HG03469 (cell line): Measurements from ENCODE around the gene ATRX.
"Not testable (repeated sequence)": the region's sequence is repeated elsewhere in the genome, so short reads cannot be mapped to it uniquely, and the experiment has no call there.

Experiments used
- ATAC-seq: cut with Tn5 transposase; IDR thresholded peaks from one replicate; pipeline ENCODE4 v1.9.1; 2021; ENCODE audit warnings: mild to moderate bottlenecking, moderate library complexity, moderate number of reproducible peaks; ENCODE audit not compliant: unreplicated experiment

ATRX gene

DNA sequence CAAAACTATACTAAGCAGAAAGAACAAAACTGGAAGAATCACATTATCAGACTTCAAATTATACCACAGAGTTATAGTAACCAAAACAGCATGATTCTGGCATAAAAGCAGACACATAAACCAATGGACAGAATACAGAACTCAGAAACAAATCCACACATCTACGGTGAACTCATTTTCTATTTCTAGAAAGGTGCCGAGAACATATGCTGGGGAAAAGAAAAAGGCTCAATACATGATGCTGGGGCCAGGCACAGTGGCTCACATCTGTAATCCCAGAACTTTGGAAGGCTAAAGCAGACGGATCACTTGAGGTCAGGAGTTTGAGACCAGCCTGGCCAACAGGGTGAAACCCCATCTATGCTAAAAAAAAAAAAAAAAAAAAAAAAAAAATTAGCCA, 52.7 kb downstream of the ATRX start:
- no peak for ATAC-seq

DNA sequence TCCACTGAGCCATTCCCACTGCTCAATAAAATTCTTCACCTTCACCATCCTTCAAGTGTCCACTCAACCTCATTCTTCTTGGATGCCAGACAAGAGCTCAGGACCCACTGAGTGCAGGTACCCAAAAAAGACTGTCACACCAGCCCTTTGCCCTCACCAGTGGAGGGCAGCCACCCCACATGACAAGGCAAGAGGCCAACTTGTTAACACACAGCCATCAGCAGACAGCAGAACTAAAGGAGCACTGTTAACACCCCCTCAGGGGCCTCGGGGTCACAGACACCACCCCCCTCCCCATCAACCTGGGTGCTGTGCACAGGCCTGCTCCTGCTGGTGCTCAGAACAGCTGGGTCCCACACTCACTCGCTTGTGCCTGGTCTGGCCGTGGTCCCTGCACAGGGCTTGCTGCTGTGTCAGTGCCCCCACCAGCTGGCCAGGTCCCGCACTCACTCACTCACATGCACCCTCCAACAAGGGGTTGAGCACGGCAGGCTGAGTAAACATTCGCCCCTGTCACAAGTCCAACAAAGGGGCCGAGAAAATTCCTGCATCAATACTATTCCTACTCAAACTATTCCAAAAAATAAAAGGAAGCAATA, 54.1 kb downstream of the ATRX start:
- no peak for ATAC-seq

DNA sequence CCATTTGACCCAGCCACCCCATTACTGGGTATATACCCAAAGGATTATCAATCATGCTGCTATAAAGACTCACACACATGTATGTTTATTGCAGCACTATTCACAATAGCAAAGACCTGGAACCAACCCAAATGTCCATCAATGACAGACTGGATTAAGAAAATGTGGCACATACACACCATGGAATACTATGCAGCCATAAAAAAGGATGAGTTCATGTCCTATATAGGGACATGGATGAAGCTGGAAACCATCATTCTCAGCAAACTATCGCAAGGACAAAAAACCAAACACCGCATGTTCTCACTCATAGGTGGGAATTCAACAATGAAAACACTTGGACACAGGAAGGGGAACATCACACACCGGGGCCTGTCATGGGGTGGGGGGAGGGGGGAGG, 59.9 kb downstream of the ATRX start:
- ATAC-seq: not testable (repeated sequence)

DNA sequence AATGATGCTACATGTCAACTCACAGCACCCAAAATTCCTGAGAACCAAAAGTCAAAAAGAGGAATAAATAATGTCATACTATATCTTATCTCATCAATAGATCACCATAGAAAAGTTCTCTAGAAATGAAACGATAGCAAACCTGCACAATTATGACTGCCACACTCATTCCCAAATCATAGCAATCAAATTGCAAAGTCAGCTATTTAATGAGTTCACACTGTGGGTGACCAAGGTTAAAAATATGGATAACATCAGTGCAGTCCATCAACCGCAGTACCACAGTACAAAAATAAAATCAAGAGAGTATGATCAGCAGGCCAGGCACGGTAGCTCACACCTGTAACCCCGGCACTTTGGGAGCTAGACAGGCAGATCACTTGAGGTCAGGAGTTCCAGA, 62.3 kb downstream of the ATRX start:
- ATAC-seq: no peak

DNA sequence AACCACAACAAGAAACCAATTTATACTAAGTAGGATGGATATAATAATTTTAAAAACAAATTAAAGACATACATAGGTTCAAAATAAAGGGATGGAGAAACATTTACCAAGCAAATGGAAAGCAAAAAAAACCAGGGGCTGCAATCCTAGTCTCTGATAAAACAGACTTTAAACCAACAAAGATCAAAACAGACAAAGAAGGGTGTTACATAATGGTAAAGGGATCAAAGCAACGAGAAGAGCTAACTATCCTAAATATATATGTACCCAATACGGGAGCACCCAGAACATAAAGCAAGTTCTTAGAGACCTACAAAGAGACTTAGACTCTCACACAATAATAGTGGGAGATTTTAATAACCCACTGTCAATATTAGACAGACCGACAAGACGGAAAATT, 66.6 kb downstream of the ATRX start:
- no peak for ATAC-seq

DNA sequence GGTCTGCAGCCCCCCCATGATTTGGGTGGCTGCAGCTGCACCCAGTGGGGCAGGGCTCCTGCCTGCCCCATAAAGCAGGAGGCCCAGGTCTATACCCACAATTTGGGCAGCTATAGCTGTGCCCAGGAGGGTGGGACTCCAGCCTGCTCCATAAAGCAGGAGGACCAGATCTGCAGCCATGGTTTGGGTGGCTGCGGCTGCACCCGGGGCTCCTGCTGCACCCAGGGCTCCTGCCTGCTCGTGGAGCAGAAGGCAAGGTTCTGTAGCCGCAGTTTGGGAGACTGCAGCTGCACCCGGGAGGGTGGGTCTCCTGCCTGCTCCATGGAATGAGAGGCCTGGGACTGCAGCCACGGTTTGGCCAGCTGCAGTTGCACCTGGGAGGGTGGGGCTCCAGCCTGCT, 81.1 kb downstream of the ATRX start:
- ATAC-seq: no peak

DNA sequence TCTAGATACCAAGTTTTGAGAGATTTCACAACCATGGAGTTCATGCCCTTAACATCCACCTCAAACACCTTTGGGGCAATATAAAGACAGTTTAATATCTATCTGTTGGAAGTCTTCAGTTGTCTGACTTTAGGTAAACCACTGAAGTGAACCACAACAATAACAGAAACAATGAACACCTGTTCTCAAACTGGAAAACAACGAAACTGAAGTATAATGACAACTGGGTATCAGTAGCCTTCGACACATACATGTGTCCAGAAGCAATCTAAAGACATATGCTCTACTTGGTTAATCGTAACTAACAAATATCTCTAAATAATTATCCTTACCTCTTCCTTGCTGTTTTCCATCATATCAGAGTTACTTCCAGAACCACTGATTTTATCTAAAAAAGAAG, 87.8 kb downstream of the ATRX start:
- ATAC-seq: no peak

DNA sequence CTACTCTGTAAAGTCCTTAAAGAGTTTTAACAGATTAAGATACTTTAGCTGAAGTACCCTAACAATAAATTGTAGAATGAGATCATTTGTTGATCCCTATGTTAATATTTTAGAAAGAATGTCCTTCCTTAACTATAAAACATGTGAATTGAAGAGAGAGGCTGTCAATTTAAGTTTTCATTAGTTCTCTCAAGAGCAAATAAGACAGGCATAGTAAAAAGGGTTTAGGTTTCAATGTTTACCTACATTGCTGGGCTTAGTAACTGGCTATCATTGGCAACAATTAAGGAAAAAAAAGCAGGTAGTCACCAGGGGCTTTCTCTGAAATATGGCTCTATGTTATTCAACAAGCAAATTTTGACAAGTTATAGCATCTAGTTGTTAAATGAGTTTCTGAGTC, 91.5 kb downstream of the ATRX start:
- ATAC-seq: no peak

DNA sequence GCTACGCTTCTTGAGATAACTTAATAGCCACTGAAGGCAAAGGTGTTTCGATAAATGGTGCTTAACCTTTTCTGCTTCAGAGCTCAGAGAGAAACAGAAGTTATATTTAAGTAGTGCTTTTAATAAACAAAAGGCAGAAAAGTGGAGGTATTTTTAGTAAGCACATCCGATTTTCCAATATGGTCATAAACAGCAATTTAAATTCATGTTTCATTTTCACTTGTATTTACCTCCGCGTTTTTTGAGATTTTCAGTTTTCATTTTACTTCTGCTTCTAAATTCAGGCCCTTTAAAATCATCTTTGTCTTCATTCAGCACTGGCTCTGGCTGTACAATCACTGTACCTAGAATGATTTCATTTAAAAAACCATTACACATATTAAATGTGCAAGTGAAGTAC, 92.4 kb downstream of the ATRX start:
- no peak for ATAC-seq

DNA sequence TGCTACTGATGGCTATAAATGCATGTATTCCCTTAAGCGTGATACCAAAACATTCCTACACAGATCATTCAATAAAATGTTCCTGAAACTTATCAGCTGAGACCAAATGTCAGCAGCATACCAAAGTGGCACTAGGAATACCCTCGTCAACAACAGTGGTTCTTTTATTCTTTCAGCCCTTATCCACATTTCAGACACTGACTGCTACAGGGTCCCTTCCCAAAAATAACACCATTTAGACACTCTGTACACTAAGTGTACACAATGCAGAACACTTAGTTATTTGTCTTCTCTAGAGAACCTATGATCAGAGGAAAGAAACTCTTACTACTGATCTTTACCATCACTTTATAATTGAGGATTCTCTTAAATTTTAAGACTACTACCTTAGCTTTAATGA, 94.1 kb downstream of the ATRX start:
- ATAC-seq: no peak

DNA sequence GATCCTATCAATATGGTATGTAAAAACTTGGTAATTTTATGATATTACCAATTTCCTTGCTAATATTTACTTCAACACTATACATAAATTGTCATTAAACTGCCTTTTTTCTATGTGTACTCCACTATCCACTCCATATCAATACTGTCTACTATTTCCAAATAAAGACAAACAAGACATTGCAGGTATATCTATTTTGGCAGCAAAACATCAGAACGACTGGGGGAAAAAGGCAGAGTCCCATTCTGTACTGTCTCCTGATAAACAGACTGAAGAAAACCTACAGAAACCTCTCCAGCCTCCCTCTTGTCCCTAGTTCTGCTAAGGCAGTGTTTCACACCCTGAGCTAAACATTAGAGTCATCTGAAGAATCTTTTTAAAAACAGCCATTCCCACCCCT, 96.6 kb downstream of the ATRX start:
- no peak for ATAC-seq

DNA sequence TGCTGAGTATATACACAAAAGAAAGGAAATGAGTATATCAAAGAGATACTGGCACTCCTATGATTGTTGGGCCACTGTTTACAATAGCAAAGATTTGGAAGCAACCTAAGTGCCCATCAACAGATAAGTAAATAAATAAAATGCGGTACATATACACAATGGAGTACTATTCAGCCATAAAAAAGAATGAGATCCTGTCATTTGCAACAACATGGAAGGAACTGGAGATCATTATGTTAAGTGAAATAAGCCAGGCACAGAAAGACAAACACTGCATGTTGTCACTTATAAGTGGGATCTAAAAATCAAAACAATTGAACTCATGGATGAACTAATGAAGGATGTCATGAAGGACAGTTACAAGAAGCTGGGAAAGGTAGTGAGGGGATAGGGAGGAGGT, 100.3 kb downstream of the ATRX start:
- not testable (repeated sequence) for ATAC-seq

DNA sequence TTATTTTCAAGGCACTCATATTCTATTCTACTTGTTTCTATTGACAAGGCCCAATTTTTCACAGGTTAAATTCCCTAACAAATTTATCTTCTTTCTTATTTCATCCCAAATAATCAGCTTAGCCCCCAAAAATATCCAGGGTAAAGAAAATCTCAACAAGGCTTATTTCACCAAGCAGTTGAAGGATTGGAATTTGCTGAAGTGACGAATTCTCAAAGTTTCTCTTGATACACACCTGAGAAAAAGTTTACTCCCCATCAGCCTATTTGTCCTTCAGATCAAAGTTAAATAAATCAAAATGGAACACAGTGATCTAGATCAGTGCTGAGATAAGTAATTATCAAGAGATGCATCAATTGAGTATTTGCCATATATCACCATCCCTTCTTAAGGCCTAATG, 106.9 kb downstream of the ATRX start:
- ATAC-seq: no peak

DNA sequence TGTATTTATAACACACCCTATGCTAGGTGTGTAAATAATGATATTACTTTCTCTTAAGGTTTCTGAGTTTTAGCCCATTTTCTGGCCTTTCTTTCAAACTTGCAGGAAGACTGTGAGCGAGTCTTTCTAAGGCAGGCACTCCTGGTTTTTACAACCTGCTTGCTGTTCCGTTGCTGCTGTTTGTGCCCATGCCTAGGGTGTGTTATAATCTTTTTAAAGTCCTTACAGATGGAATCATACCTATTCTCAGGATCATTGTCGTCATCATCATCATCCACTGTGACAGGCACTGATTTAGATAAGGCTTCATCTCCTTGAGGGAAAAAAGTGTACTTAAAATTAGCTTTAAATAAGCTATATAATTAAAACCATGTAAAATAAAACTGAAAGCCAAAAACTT, 110.0 kb downstream of the ATRX start:
- ATAC-seq: no peak

DNA sequence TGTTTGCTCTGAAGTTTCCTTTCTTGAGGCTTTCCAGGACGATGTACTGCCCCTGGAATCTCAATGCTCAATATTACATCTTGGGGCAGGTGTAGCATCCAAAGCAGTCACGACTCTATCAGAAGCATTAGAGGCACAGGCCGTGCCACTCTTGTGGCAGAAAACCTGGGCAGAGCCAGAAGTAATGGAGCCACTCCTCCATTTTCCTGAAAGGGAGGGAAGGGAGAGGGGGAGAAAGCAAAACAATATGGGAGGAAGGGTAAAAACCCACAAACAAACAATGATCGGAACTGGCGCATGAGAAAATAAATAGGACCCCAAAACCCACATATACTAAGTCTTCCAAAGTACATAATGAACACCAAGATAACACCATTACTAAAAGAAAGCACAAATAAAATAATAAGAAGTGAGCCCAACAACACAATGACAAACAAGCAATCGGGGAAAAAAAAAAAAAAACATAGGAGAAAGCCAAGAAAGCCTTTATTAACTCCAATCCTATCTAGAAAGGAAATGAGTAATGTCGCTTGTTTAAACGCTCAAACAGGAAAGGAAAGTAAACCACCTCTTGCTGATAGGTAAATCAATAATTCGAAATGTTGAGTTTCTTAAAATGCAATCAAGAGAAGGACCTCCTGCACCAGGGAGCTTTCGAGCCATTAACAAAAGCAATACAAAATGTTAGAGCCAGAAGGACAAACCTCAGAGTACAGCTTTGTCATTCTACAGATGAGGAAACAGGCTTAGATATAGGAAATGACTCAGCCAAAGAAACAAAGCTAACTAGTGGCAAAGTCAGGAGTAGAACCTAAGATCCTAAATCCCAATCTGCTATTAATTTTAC, 117.4 kb downstream of the ATRX start:
- no peak for ATAC-seq

DNA sequence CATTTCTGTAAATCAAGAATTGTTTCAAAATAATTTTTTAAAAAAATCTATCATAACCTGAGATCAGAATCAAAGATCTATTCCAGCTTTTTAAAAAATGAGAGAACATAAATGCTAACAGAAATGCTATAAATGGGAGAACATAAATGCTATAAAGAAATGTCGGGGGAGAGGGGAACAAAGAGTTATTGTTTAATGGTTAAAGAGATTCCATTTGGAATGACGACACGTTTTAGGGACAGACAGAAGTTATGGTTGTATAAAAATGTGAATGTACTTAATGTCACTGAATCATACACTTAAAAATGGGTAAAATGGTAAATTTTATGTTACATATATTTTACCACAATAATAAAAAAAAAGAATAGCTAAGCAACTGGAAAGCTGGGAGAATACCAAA, 127.1 kb downstream of the ATRX start:
- ATAC-seq: no peak

DNA sequence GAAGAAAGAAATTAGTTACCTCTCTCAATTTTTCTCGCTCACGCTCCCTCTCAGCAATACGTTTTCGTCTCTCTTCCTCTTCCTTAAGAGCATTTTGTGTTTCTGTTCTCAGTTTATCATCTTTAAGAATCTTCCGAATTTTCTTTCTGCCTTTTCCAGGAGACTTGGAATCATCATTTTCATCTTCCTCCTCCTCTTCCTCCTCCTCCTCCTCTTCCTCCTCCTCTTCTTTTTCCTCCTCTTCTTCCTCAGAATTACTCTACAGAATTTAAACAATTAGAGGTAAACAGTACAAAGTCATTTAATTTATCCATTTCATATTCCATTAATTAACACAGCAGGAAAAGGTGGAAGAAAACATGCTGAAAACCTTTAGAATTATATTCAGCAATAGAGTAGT, 133.9 kb downstream of the ATRX start:
- no peak for ATAC-seq

DNA sequence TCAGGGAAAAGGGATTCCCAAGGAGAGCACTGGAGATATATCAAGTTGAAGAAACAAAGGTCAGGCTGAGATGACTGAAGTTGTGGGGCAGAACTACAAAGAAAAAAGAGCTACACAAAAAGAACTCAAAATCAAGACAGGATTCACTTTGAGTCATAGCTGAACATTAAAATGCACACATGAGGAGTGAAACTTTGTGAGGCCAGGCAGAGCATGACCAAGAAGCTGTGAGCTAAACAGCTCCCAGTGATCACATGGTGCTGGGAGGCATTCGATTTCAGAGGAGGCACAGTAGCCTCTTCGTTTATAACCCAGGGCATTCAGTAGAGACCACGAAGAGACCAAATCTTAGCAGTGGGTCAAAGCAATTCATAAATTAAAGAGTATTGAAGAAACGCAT, 145.3 kb downstream of the ATRX start:
- ATAC-seq: no peak

DNA sequence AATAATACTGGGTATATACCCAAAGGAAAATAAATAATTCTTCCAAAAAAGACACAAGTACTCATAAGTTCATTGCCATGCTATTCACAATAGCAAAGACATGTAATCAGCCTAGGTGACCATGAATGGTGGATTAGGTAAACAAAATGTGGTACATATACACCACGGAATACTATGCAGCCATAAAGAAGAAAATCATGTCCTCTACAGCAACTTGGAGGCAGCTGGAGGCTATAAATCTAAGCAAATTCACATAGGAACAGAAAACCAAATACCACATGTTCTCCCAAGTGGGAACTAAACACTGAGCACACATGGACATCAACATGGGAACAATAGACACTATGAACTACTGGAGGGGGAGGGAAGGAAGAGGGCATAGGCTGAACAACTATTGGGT, 146.2 kb downstream of the ATRX start:
- no peak for ATAC-seq

DNA sequence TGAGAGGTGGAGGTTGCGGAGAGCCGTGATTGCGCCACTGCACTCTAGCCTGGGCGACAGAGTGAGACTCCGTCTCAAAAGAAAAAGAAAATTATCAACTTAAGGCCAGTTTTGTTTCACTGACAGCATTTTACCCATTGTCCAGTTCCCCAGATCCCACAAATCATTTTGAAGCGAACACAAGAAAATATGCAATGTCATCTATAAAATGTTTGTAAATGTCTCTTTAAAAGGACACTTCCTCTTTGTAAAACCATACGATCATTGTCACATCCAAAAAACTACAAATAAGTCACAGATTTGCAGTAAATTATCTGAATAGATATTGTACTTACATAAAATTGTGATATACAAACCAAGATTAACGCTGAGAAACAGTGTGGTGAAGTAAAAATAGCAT, 147.6 kb downstream of the ATRX start:
- no peak for ATAC-seq

DNA sequence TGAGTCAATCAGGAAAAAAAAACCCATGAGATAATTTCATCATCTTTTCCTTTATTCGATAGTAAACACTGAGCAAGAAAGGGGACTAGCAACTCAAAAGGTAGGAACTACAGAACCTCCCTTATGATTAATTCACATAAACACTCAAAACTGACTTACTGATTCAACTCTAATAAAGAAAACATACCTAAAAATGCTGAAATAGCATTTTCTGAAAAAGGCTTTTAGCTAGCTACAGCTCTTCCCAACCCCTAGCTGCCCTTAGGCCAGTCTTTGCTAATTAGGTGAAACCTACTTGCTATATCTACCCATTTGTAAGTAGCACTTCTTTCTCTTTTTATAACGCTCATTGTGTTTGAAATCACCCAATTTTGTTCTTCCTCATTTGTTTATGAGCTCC, 150.6 kb downstream of the ATRX start:
- ATAC-seq: no peak

DNA sequence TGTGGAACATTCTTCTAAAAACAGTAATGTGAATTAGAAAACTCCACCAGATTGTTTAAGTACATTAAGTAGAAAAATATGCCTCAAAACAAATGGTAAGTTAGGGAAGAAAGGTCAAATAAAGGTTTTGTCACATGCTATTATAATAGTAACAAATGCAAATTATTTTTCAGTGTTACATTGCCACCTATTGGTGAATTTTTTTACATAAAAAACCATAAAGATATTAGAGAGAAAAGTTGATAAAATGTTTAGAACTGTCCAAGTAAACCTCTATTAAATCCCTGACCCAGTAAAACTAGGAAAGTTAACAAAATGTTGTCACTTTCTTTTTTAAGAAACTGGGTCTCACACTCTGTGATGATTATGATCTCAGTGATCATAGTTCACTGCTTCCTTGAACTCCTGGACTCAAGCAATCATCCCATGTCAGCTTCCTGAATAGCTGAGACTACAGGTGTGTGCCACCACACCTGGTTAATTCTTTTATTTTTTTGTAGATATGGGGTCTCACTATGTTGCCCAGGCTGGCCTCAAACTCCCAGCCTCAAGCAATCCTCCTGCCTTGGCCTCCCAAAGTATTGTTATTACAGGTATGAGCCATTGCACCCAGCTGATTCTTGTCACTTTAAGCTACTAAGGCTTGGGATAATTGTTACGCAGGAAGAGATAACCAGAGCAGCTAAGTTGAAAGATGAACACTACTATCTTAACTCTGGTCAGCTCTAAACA, 157.6 kb downstream of the ATRX start:
- no peak for ATAC-seq
